ENCODE data around the gene PSTK.

DNA sequence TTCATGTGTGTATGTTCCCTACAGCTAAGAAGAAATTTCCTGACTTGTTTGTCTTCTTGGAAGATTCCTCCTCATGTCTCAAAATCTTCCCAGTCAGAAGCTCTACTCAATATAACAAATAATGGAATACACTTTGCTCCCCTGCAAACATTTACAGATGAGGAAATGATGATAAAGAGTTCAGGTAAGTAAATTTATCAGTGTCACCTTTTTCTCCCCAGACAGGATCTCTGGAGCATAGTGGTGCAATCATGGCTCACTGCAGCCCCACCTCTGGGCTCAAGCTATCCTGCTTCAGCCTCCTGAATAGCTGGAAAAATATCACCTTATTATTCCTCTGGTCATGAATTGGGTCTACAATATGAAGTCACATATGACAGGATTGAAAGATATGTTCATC, 54.1 kb downstream of the PSTK start:
- TF ChIP-seq ZBTB7A (IDR thresholded peaks at IDR 0.05; ENCODE audit: low read depth) (no peak), EP300 (IDR thresholded peaks at IDR 0.05; ENCODE audit: borderline replicate concordance) (no peak), RAD21 (IDR thresholded peaks at IDR 0.05; ENCODE audit: low read depth) (no peak), TCF12 (IDR thresholded peaks at IDR 0.05; ENCODE audit: low read depth) (no peak)
- TF ChIP-seq, protein P1, sequence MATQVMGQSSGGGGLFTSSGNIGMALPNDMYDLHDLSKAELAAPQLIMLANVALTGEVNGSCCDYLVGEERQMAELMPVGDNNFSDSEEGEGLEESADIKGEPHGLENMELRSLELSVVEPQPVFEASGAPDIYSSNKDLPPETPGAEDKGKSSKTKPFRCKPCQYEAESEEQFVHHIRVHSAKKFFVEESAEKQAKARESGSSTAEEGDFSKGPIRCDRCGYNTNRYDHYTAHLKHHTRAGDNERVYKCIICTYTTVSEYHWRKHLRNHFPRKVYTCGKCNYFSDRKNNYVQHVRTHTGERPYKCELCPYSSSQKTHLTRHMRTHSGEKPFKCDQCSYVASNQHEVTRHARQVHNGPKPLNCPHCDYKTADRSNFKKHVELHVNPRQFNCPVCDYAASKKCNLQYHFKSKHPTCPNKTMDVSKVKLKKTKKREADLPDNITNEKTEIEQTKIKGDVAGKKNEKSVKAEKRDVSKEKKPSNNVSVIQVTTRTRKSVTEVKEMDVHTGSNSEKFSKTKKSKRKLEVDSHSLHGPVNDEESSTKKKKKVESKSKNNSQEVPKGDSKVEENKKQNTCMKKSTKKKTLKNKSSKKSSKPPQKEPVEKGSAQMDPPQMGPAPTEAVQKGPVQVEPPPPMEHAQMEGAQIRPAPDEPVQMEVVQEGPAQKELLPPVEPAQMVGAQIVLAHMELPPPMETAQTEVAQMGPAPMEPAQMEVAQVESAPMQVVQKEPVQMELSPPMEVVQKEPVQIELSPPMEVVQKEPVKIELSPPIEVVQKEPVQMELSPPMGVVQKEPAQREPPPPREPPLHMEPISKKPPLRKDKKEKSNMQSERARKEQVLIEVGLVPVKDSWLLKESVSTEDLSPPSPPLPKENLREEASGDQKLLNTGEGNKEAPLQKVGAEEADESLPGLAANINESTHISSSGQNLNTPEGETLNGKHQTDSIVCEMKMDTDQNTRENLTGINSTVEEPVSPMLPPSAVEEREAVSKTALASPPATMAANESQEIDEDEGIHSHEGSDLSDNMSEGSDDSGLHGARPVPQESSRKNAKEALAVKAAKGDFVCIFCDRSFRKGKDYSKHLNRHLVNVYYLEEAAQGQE (IDR thresholded peaks at IDR 0.05; ENCODE audit: low read depth): no peak
- TF ChIP-seq, protein P2, sequence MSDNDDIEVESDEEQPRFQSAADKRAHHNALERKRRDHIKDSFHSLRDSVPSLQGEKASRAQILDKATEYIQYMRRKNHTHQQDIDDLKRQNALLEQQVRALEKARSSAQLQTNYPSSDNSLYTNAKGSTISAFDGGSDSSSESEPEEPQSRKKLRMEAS (IDR thresholded peaks at IDR 0.05): no peak
